Peyer's patch (tissue), 4 donors: ENCODE results near the gene VASH1. TPM values are rescaled to one million over a fixed set of nuclear protein-coding genes. Genes with fewer than 3 reads are reported as not detected.

ENCODE experiments used
- DNase-seq, 3 donors: peaks; one replicate each; pipeline ENCODE4 v3.0.0-alpha.2; 2017 to 2019
- H3K27ac ChIP-seq, 4 donors: fragments of 200-600 bp; sonication (generic); one replicate each; pipeline ENCODE4 v1.5.1; 2016 to 2019
- H3K27me3 ChIP-seq, 2 donors: fragments of 200-600 bp; sonication (generic); one replicate each; pipeline ENCODE4 v1.5.1; 2019
- H3K36me3 ChIP-seq, 3 donors: fragments of 200-600 bp; sonication (generic); one replicate each; pipeline ENCODE4 v1.5.1; 2016 to 2019
- H3K4me1 ChIP-seq, 4 donors: fragments of 200-600 bp; sonication (generic); one replicate each; pipeline ENCODE4 v1.5.1; 2016 to 2019
- H3K4me3 ChIP-seq, 4 donors: fragments of 200-600 bp; sonication (generic); 1 replicate in 3 of 4; 2 replicates in 1 of 4; pipeline ENCODE4 v1.5.1; 2016 to 2019; ENCODE audit warnings: mild to moderate bottlenecking in 1 of 4
- H3K9me3 ChIP-seq, 4 donors: fragments of 200-600 bp; sonication (generic); one replicate each; pipeline ENCODE4 v1.5.1; 2016 to 2019; ENCODE audit warnings: mild to moderate bottlenecking in 1 of 4
- CTCF ChIP-seq, 6 experiments: fragments of 450-650 bp in 4 of 6; fragments of 200-600 bp in 2 of 6; sonication (generic) in 1 of 6; IDR thresholded peaks; one replicate each; pipeline ENCODE4 v1.5.1; 2017 to 2019; ENCODE audit warnings: antibody characterized with exemption in 6 of 6, mild to moderate bottlenecking in 3 of 6, moderate library complexity in 1 of 6
- POLR2A ChIP-seq, 2 donors: fragments of 450-650 bp; IDR thresholded peaks; one replicate each; pipeline ENCODE4 v1.5.1; 2017; ENCODE audit warnings: antibody characterized with exemption in 2 of 2, mild to moderate bottlenecking in 2 of 2, moderate library complexity in 2 of 2
- total RNA-seq, 4 donors: library from RNA; depleted of rRNA; stranded (reverse); fragments of >200 nt; gene quantifications; one replicate each; pipeline ENCODE4 v1.1.0, GENCODE V29; 2016

VASH1 gene
- total RNA-seq, 4 donors from 2014 or later, result 1.6 to 33.0 (median 3.2) TPM

- Histone ChIP-seq H3K27ac (no peak overlapping the region), H3K4me1 (peaks cover 0 to 13% (median 0%) of the 10 kb centered on the region in 4 donors), H3K9me3 (no peaks in the 10 kb centered on the region), H3K4me3 (no peak overlapping the region), H3K36me3 (no peaks in the 10 kb centered on the region), H3K27me3 (no peaks in the 10 kb centered on the region)
- DNase-seq, result peak in 1 of 3 donors; percentile 6
- TF ChIP-seq CTCF (IDR thresholded peaks at IDR 0.05), result no peak
- no peak for TF ChIP-seq POLR2A (IDR thresholded peaks at IDR 0.05)
These were observed 12.9 kb downstream of the VASH1 start for GRCh38 chr14:76773956-76774820.

GRCh38 chr14:76774821-76775694 lies 13.8 kb downstream of the VASH1 start:
- Histone ChIP-seq H3K4me3 (no peak overlapping the region), H3K36me3 (no peaks in the 10 kb centered on the region), H3K27me3 (no peaks in the 10 kb centered on the region), H3K4me1 (peaks cover 0 to 13% (median 0%) of the 10 kb centered on the region in 4 donors), H3K27ac (no peak overlapping the region), H3K9me3 (no peaks in the 10 kb centered on the region)
- no peak for TF ChIP-seq POLR2A (IDR thresholded peaks at IDR 0.05)
- peak in 1 of 3 donors; percentile 8 for DNase-seq

- no peak overlapping the region for H3K27ac ChIP-seq
- no peaks in the 10 kb centered on the region for H3K27me3 ChIP-seq
- H3K4me1 ChIP-seq, result peaks cover 0 to 16% (median 0%) of the 10 kb centered on the region in 4 donors
- H3K36me3 ChIP-seq, result no peaks in the 10 kb centered on the region
- H3K4me3 ChIP-seq, result no peak overlapping the region
- no peaks in the 10 kb centered on the region for H3K9me3 ChIP-seq
- DNase-seq, result peak in 2 of 3 donors; percentile 8 to 44
- no peak for TF ChIP-seq CTCF (IDR thresholded peaks at IDR 0.05)
- TF ChIP-seq POLR2A (IDR thresholded peaks at IDR 0.05), result no peak
These were observed 14.6 kb downstream of the VASH1 start for GRCh38 chr14:76775695-76776427.

- peaks cover 0 to 19% (median 0%) of the 10 kb centered on the region in 4 donors for H3K4me1 ChIP-seq
- TF ChIP-seq CTCF (IDR thresholded peaks at IDR 0.05), result no peak
- no peak for TF ChIP-seq POLR2A (IDR thresholded peaks at IDR 0.05)
- no peak overlapping the region for H3K4me3 ChIP-seq
- H3K36me3 ChIP-seq, result no peaks in the 10 kb centered on the region
- H3K9me3 ChIP-seq, result no peaks in the 10 kb centered on the region
- no peak overlapping the region for H3K27ac ChIP-seq
- H3K27me3 ChIP-seq, result no peaks in the 10 kb centered on the region
- DNase-seq, result peak in 1 of 3 donors; percentile 38
These were observed 15.4 kb downstream of the VASH1 start for GRCh38 chr14:76776428-76777251.

GRCh38 chr14:76777721-76778120 lies 16.5 kb downstream of the VASH1 start:
- Histone ChIP-seq H3K27me3 (no peaks in the 10 kb centered on the region), H3K27ac (no peak overlapping the region), H3K36me3 (no peaks in the 10 kb centered on the region), H3K9me3 (no peaks in the 10 kb centered on the region), H3K4me3 (no peak overlapping the region), H3K4me1 (peaks cover 0 to 27% (median 0%) of the 10 kb centered on the region in 4 donors)
- peak in 2 of 3 donors; percentile 14 to 42 for DNase-seq
- TF ChIP-seq CTCF (IDR thresholded peaks at IDR 0.05) (no peak), POLR2A (IDR thresholded peaks at IDR 0.05) (no peak)
